ENCODE data around the gene MYO7B.
"Not testable (repeated sequence)": the region's sequence is repeated elsewhere in the genome, so short reads cannot be mapped to it uniquely, and the experiment has no call there.

The MYO7B gene

DNA sequence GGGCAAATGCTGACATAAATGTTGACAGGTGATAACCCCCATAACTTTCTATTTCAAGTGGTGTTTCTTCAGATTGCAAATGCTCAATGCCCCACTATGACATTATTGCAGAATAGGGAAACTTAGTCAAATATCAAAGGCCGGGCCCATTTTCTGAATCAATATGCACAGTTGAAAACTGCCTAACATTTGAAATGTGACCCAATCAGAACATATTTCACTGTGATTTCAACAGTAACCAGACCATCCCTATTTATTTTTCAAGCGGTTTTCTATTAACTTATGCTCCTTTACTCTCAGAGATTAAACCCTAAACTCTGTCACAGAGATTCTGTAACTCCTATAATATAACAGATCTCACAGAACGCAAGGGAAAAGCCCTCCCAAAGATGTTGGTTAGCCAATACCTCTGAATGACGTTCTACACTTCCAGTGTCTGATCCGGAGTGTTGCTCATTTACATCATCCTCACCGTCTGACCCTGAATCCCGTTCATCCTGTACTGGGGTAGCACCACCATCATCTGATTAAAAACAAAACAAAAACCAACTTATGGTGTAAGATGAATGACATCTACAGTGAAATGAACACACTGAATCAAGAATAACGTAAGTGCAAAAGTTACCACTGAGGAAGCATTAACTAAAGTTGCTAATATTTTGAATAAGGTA is 12.1 kb upstream of the MYO7B start:
- H3K9me3 ChIP-seq (replicated peaks in 1 of 2; ENCODE audit: control insufficient read depth in 2 of 2, insufficient read depth in 1 of 2, low read depth in 1 of 2, low read length in 2 of 2): no peaks in the 10 kb centered on the region
- H3K18ac ChIP-seq (ENCODE audit: low read length): no peak overlapping the region
- H2AK5ac ChIP-seq (ENCODE audit: low read depth, low read length): no peak overlapping the region
- no peak overlapping the region for H3K9ac ChIP-seq (ENCODE audit: low read depth, low read length, poor library complexity)
- no peak overlapping the region for H3K4me3 ChIP-seq (ENCODE audit: low read length in 2 of 2)
- no peak overlapping the region for H2AFZ ChIP-seq (ENCODE audit: low read length)
- no peak overlapping the region for H2BK120ac ChIP-seq (ENCODE audit: low read depth, low read length)
- no peak overlapping the region for H3K23ac ChIP-seq (ENCODE audit: low read depth, low read length, poor library complexity)
- no peak overlapping the region for H2BK12ac ChIP-seq (ENCODE audit: low read length)
- H4K8ac ChIP-seq (ENCODE audit: low read depth, low read length): no peak overlapping the region
- H3K79me1 ChIP-seq (ENCODE audit: low read depth, low read length): no peaks in the 10 kb centered on the region
- WGBS, 2 donors (ENCODE audit: extremely low coverage in 2 of 2, insufficient read length in 2 of 2, insufficient replicate concordance in 1 of 2): no CpG with 5 or more reads among the region's 8 CpGs
- no peak overlapping the region for H2BK15ac ChIP-seq (ENCODE audit: low read length)
- no peak overlapping the region for H3K4me2 ChIP-seq (ENCODE audit: insufficient read depth, low read length, poor library complexity, severe bottlenecking)
- H2BK5ac ChIP-seq (ENCODE audit: low read length): no peak overlapping the region
- no peak overlapping the region for H3K4ac ChIP-seq (ENCODE audit: low read length)
- peaks cover 5 to 8% of the 10 kb centered on the region in 2 donors for H3K4me1 ChIP-seq (ENCODE audit: control insufficient read depth in 2 of 2, insufficient read depth in 1 of 2, low read depth in 1 of 2, low read length in 2 of 2)
- DNase-seq (ENCODE audit: low spot score): no peak
- no peak overlapping the region for H3K27ac ChIP-seq (replicated peaks; ENCODE audit: low read length)
- H4K91ac ChIP-seq (ENCODE audit: low read depth, low read length, poor library complexity): no peak overlapping the region
- H3K36me3 ChIP-seq (replicated peaks in 1 of 2; ENCODE audit: control insufficient read depth in 2 of 2, insufficient read depth in 2 of 2, low read length in 2 of 2): peaks cover 8 to 55% of the 10 kb centered on the region in 2 donors
- H3K14ac ChIP-seq (ENCODE audit: low read length): no peak overlapping the region
- no peaks in the 10 kb centered on the region for H3K27me3 ChIP-seq (ENCODE audit: control insufficient read depth in 3 of 3, insufficient read depth in 3 of 3, low read depth in 1 of 3, low read length in 3 of 3)

DNA sequence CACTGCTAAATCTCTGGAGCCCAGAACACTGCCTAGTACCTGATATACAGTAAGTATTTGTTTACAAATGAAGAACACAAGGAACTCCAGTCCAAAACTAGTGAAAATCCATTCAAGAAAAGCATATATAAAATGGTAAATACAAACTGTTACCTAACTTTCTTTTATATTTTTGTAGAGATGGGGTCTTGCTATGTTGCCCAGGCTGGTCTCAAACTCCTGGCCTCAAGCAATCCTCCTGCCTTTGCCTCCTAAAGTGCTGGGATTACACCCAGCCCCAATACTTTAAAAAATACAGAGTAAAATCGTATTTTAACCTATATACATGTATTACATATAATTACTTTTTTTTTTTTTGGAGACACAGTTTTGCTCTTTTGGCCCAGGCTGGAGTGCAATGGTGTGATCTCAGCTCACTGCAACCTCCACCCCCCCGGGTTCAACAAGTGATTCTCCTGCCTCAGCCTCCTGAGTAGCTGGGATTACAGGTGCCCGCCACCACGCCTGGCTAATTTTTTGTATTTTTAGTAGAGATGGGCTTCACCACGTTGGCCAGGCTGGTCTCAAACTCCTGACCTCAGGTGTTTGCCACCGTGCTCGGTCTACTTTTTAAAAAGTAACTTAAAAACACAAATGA is 11.2 kb upstream of the MYO7B start:
- not testable (repeated sequence) for H3K9me3 ChIP-seq (replicated peaks in 1 of 2; ENCODE audit: control insufficient read depth in 2 of 2, insufficient read depth in 1 of 2, low read depth in 1 of 2, low read length in 2 of 2); H3K23ac ChIP-seq (ENCODE audit: low read depth, low read length, poor library complexity); H4K91ac ChIP-seq (ENCODE audit: low read depth, low read length, poor library complexity); H2BK12ac ChIP-seq (ENCODE audit: low read length); H3K79me1 ChIP-seq (ENCODE audit: low read depth, low read length); H2AK5ac ChIP-seq (ENCODE audit: low read depth, low read length); DNase-seq (ENCODE audit: low spot score); H3K14ac ChIP-seq (ENCODE audit: low read length); H3K4me3 ChIP-seq (ENCODE audit: low read length in 2 of 2); H2AFZ ChIP-seq (ENCODE audit: low read length); H3K18ac ChIP-seq (ENCODE audit: low read length); H3K27me3 ChIP-seq (ENCODE audit: control insufficient read depth in 3 of 3, insufficient read depth in 3 of 3, low read depth in 1 of 3, low read length in 3 of 3); H3K4me1 ChIP-seq (ENCODE audit: control insufficient read depth in 2 of 2, insufficient read depth in 1 of 2, low read depth in 1 of 2, low read length in 2 of 2); H3K9ac ChIP-seq (ENCODE audit: low read depth, low read length, poor library complexity); H4K8ac ChIP-seq (ENCODE audit: low read depth, low read length); H2BK15ac ChIP-seq (ENCODE audit: low read length); H3K4ac ChIP-seq (ENCODE audit: low read length); H2BK5ac ChIP-seq (ENCODE audit: low read length); H3K4me2 ChIP-seq (ENCODE audit: insufficient read depth, low read length, poor library complexity, severe bottlenecking); H2BK120ac ChIP-seq (ENCODE audit: low read depth, low read length); H3K27ac ChIP-seq (replicated peaks; ENCODE audit: low read length)
- no CpG with 5 or more reads among the region's 7 CpGs for WGBS, 2 donors (ENCODE audit: extremely low coverage in 2 of 2, insufficient read length in 2 of 2, insufficient replicate concordance in 1 of 2)
- peaks cover 8 to 46% of the 10 kb centered on the region in 2 donors for H3K36me3 ChIP-seq (replicated peaks in 1 of 2; ENCODE audit: control insufficient read depth in 2 of 2, insufficient read depth in 2 of 2, low read length in 2 of 2)

DNA sequence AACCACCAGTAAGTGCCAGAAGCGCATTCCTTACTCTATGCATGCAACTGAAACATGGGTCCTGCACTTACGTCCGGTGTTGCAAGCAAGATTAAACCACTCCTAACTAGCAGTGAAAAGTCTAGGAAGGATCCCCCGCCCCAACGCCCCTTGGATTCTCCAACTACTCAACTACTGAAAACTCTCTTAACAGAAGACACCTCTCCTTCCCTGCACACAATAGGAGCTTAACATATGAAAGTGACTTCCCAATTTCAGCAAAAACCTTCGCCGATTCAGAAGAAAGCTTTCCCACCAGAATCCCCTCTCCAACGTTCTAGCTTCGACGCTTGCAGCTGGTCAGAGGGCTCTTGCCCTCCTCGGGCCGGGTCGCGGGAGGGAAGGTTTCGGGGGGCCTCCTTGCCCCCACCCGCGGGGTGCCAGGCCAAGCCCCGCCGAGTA is 9.8 kb upstream of the MYO7B start:
- peaks cover 0 to 2% of the 10 kb centered on the region in 2 donors for H3K9me3 ChIP-seq (replicated peaks in 1 of 2; ENCODE audit: control insufficient read depth in 2 of 2, insufficient read depth in 1 of 2, low read depth in 1 of 2, low read length in 2 of 2)
- H3K18ac ChIP-seq (ENCODE audit: low read length): peak overlapping the region; percentile 89
- peaks cover 0 to 8% (median 0%) of the 10 kb centered on the region in 3 experiments for H3K27me3 ChIP-seq (ENCODE audit: control insufficient read depth in 3 of 3, insufficient read depth in 3 of 3, low read depth in 1 of 3, low read length in 3 of 3)
- H4K91ac ChIP-seq (ENCODE audit: low read depth, low read length, poor library complexity): no peak overlapping the region
- no peak overlapping the region for H4K8ac ChIP-seq (ENCODE audit: low read depth, low read length)
- peaks cover 8% of the 10 kb centered on the region in 2 donors for H3K4me1 ChIP-seq (ENCODE audit: control insufficient read depth in 2 of 2, insufficient read depth in 1 of 2, low read depth in 1 of 2, low read length in 2 of 2)
- H3K4me3 ChIP-seq (ENCODE audit: low read length in 2 of 2): peak overlapping the region; percentile 68 to 98
- H3K36me3 ChIP-seq (replicated peaks in 1 of 2; ENCODE audit: control insufficient read depth in 2 of 2, insufficient read depth in 2 of 2, low read length in 2 of 2): peaks cover 6 to 34% of the 10 kb centered on the region in 2 donors
- peak overlapping the region; percentile 10 for H3K14ac ChIP-seq (ENCODE audit: low read length)
- no peaks in the 10 kb centered on the region for H3K79me1 ChIP-seq (ENCODE audit: low read depth, low read length)
- WGBS, 2 donors (ENCODE audit: extremely low coverage in 2 of 2, insufficient read length in 2 of 2, insufficient replicate concordance in 1 of 2): no CpG with 5 or more reads among the region's 19 CpGs
- H3K9ac ChIP-seq (ENCODE audit: low read depth, low read length, poor library complexity): peak overlapping the region; percentile 94
- peak overlapping the region; percentile 73 for H2BK5ac ChIP-seq (ENCODE audit: low read length)
- DNase-seq (ENCODE audit: low spot score): no peak
- H3K27ac ChIP-seq (replicated peaks; ENCODE audit: low read length): peak overlapping the region; percentile 80
- H2BK15ac ChIP-seq (ENCODE audit: low read length): no peak overlapping the region
- no peak overlapping the region for H3K4ac ChIP-seq (ENCODE audit: low read length)
- peak overlapping the region; percentile 69 for H3K23ac ChIP-seq (ENCODE audit: low read depth, low read length, poor library complexity)
- H3K4me2 ChIP-seq (ENCODE audit: insufficient read depth, low read length, poor library complexity, severe bottlenecking): peak overlapping the region; percentile 85
- H2BK12ac ChIP-seq (ENCODE audit: low read length): no peak overlapping the region
- peak overlapping the region; percentile 72 for H2AK5ac ChIP-seq (ENCODE audit: low read depth, low read length)
- no peak overlapping the region for H2BK120ac ChIP-seq (ENCODE audit: low read depth, low read length)
- H2AFZ ChIP-seq (ENCODE audit: low read length): peak overlapping the region; percentile 88
